Adrenal gland (tissue), 5 donors: ENCODE measurements around the gene MYO9B.

ENCODE experiments used
- CTCF ChIP-seq, 6 experiments: fragments of 450-650 bp in 4 of 6; fragments of 200-600 bp in 2 of 6; sonication (generic) in 1 of 6; IDR thresholded peaks; 1 replicate in 5 of 6; 2 replicates in 1 of 6; pipeline versions ENCODE4 v1.5.1 to v1.8.0; 2016 to 2021; ENCODE audit warnings: antibody characterized with exemption in 6 of 6, mild to moderate bottlenecking in 2 of 6, moderate library complexity in 1 of 6
- POLR2A ChIP-seq, 2 donors: fragments of 450-650 bp; IDR thresholded peaks; one replicate each; pipeline ENCODE4 v1.6.1; 2017; ENCODE audit warnings: antibody characterized with exemption in 2 of 2, mild to moderate bottlenecking in 2 of 2, moderate library complexity in 1 of 2
- donor health status: DM: no; HTN: no; CAD: no.

- TF ChIP-seq CTCF (IDR thresholded peaks at IDR 0.05) (no peak), POLR2A (IDR thresholded peaks at IDR 0.05) (no peak)
Measured at GRCh38 chr19:17158584-17158983, 83.0 kb downstream of the MYO9B start.
